Liver (tissue), 9 donors: ENCODE measurements around the gene STAT2. TPM values are rescaled to one million over a fixed set of nuclear protein-coding genes. Genes with fewer than 3 reads are reported as not detected.

Source experiments
- DNase-seq: peaks from one replicate; pipeline ENCODE4 v3.0.0-alpha.2; 2017; ENCODE audit warnings: low spot score
- H3K27ac ChIP-seq, 2 donors: one replicate each; pipeline ENCODE4 v1.7.0; 2013; ENCODE audit warnings: inconsistent platforms in 2 of 2, low read length in 2 of 2, control low read depth in 1 of 2, low read depth in 1 of 2, mild to moderate bottlenecking in 1 of 2
- H3K27me3 ChIP-seq, 4 donors: one replicate each; pipeline versions ENCODE4 v1.6.1 to v1.7.0; 2013; ENCODE audit warnings: low read length in 3 of 4, inconsistent platforms in 1 of 4, mild to moderate bottlenecking in 1 of 4, moderate library complexity in 1 of 4; ENCODE audit not compliant: control insufficient read depth in 4 of 4, insufficient read depth in 4 of 4
- H3K36me3 ChIP-seq, 4 donors: one replicate each; pipeline versions ENCODE4 v1.6.1 to v1.7.0; 2013; ENCODE audit warnings: low read length in 3 of 4, mild to moderate bottlenecking in 3 of 4, low read depth in 1 of 4, moderate library complexity in 1 of 4; ENCODE audit not compliant: control insufficient read depth in 4 of 4, insufficient read depth in 3 of 4
- H3K4me1 ChIP-seq, 4 donors: one replicate each; pipeline versions ENCODE4 v1.6.1 to v1.7.0; 2013; ENCODE audit warnings: low read length in 3 of 4, mild to moderate bottlenecking in 3 of 4, moderate library complexity in 1 of 4; ENCODE audit not compliant: control insufficient read depth in 4 of 4, insufficient read depth in 4 of 4
- H3K4me3 ChIP-seq, 3 donors: one replicate each; pipeline versions ENCODE4 v1.6.1 to v1.7.0; 2013; ENCODE audit warnings: low read length in 3 of 3, control low read depth in 1 of 3, low read depth in 1 of 3, mild to moderate bottlenecking in 1 of 3
- H3K9ac ChIP-seq, 2 donors: one replicate each; pipeline ENCODE4 v1.7.0; 2013; ENCODE audit warnings: low read length in 2 of 2, mild to moderate bottlenecking in 2 of 2, moderate library complexity in 2 of 2, control low read depth in 1 of 2, low read depth in 1 of 2
- H3K9me3 ChIP-seq, 4 donors: one replicate each; pipeline versions ENCODE4 v1.6.1 to v1.7.0; 2013; ENCODE audit warnings: low read length in 3 of 4; ENCODE audit not compliant: control insufficient read depth in 4 of 4
- EGR1 ChIP-seq, 2 donors: IDR thresholded peaks; 2 replicates each; pipeline ENCODE4 v1.6.1; 2016 to 2018; ENCODE audit warnings: antibody characterized with exemption in 2 of 2, low read depth in 2 of 2
- FOXA2 ChIP-seq: IDR thresholded peaks from 2 replicates; pipeline ENCODE4 v1.6.1; 2016; ENCODE audit warnings: antibody characterized with exemption
- NR2F2 ChIP-seq: IDR thresholded peaks from 2 replicates; pipeline ENCODE4 v1.6.1; 2016; ENCODE audit warnings: antibody characterized with exemption
- TAF1 ChIP-seq: conservative IDR thresholded peaks from 2 replicates; pipeline ENCODE4 v1.6.1; 2016; ENCODE audit warnings: antibody characterized with exemption, mild to moderate bottlenecking
- WGBS: extraction: QIAGEN DNeasy Blood & Tissue Kit; methylation state at CpG from one replicate; pipeline ENCODE4 v1.1.7; 2013; 5-methylcytosine and 5-hydroxymethylcytosine counted together
- polyA plus RNA-seq, 2 donors: library from polyadenylated mRNA; stranded (reverse) in 1 of 2; unstranded in 1 of 2; fragments of 200-250 nt in 1 of 2; fragments of >200 nt in 1 of 2; fragmentation: Nextera tagmentation in 1 of 2; extraction: Ambion mirVana in 1 of 2; gene quantifications; one replicate each; pipeline versions ENCODE4 v1.2.1 to v1.2.3, GENCODE V29; 2013 to 2015
- total RNA-seq, 2 donors: library from RNA; depleted of rRNA; stranded (reverse); fragments of >200 nt; gene quantifications; one replicate each; pipeline ENCODE4 v1.2.3, GENCODE V29; 2014
- TF ChIP-seq, protein P1 (sequence below): IDR thresholded peaks from 2 replicates; pipeline ENCODE4 v1.6.1; 2016; ENCODE audit warnings: antibody characterized with exemption, mild to moderate bottlenecking
- TF ChIP-seq, protein P2 (sequence below): fragments of 150-350 bp; IDR thresholded peaks from 2 replicates; pipeline ENCODE4 v1.5.1; 2017; ENCODE audit warnings: improper control_type of control experiment, low read depth, low read length; ENCODE audit not compliant: missing input control
- TF ChIP-seq, protein P3 (sequence below): IDR thresholded peaks from 2 replicates; pipeline ENCODE4 v1.6.1; 2016; ENCODE audit warnings: antibody characterized with exemption
- donor health status: healthy.
- donor health status: healthy.
- donor health status: healthy.
- donor health status: healthy.
- donor health status: healthy.

STAT2 gene
- total and polyA plus RNA-seq, 4 donors = 48.4 to 219 (median 66.6) TPM

DNA sequence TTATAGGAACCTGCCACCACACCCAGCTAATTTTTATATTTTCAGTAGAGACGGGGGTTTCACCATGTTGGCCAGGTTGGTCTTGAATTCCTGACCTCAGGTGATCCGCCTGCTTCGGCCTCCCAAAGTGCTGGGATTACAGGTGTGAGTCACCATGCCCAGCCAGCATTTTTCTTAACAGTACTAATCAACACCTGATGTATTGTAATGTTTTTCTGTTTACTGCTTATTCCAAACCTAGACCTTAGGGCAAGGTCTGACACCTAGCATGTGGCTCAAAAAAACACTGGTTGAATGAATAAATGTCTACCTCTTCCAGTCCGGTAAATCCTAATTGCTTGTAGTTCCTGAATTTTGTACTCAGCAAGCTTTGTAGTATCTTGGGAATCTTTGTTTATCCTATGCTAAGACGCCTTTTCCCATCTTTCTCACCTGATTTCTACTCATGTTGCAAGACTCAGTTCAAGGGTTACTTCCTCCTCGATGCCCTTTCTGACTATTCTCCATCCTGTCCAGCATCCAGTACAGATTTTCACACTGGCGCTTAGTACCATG lies 28.9 kb downstream of the STAT2 start:
- Histone ChIP-seq H3K4me3 (no peak overlapping the region), H3K9me3 (no peaks in the 10 kb centered on the region), H3K27ac (no peak overlapping the region), H3K4me1 (peaks cover 2 to 20% (median 11%) of the 10 kb centered on the region in 4 donors), H3K36me3 (peaks cover 0 to 25% (median 23%) of the 10 kb centered on the region in 4 donors), H3K27me3 (no peaks in the 10 kb centered on the region), H3K9ac (no peak overlapping the region)
- 88% methylated on average over 7 of the region's 7 CpGs for WGBS
- no peak for TF ChIP-seq FOXA2
- TF ChIP-seq, protein P1, sequence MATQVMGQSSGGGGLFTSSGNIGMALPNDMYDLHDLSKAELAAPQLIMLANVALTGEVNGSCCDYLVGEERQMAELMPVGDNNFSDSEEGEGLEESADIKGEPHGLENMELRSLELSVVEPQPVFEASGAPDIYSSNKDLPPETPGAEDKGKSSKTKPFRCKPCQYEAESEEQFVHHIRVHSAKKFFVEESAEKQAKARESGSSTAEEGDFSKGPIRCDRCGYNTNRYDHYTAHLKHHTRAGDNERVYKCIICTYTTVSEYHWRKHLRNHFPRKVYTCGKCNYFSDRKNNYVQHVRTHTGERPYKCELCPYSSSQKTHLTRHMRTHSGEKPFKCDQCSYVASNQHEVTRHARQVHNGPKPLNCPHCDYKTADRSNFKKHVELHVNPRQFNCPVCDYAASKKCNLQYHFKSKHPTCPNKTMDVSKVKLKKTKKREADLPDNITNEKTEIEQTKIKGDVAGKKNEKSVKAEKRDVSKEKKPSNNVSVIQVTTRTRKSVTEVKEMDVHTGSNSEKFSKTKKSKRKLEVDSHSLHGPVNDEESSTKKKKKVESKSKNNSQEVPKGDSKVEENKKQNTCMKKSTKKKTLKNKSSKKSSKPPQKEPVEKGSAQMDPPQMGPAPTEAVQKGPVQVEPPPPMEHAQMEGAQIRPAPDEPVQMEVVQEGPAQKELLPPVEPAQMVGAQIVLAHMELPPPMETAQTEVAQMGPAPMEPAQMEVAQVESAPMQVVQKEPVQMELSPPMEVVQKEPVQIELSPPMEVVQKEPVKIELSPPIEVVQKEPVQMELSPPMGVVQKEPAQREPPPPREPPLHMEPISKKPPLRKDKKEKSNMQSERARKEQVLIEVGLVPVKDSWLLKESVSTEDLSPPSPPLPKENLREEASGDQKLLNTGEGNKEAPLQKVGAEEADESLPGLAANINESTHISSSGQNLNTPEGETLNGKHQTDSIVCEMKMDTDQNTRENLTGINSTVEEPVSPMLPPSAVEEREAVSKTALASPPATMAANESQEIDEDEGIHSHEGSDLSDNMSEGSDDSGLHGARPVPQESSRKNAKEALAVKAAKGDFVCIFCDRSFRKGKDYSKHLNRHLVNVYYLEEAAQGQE = no peak
- no peak for DNase-seq

DNA sequence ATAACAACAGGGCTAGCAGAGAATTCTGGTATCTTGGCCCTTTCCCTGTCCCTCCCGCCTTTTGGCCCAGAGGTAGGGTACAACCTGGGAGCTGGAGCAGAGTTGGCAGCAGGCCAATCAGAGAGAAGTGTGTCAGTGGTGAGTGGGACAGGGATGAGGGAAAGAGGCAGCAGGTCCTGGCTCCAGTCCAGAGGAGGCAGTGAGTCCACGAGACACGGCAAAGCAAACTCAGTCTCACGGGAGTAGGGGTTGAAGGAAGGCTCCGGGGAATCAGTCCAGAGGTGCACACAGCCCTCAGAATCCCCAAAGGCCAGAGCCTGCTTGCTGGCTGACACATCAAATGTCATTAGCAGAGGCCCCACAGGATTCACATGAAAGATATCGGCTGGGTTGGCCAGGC lies 33.4 kb downstream of the STAT2 start:
- H3K36me3 ChIP-seq = peaks cover 0 to 65% (median 62%) of the 10 kb centered on the region in 4 donors
- no peaks in the 10 kb centered on the region for H3K27me3 ChIP-seq
- no peaks in the 10 kb centered on the region for H3K9me3 ChIP-seq
- H3K9ac ChIP-seq = no peak overlapping the region
- WGBS = 77% methylated on average over 6 of the region's 6 CpGs
- peaks cover 0 to 4% (median 2%) of the 10 kb centered on the region in 4 donors for H3K4me1 ChIP-seq
- TF ChIP-seq TAF1 (no peak), NR2F2 (no peak), EGR1 (IDR thresholded peaks at IDR 0.05; ENCODE audit: low read depth in 2 of 2) (no peak)
- TF ChIP-seq, protein P2, sequence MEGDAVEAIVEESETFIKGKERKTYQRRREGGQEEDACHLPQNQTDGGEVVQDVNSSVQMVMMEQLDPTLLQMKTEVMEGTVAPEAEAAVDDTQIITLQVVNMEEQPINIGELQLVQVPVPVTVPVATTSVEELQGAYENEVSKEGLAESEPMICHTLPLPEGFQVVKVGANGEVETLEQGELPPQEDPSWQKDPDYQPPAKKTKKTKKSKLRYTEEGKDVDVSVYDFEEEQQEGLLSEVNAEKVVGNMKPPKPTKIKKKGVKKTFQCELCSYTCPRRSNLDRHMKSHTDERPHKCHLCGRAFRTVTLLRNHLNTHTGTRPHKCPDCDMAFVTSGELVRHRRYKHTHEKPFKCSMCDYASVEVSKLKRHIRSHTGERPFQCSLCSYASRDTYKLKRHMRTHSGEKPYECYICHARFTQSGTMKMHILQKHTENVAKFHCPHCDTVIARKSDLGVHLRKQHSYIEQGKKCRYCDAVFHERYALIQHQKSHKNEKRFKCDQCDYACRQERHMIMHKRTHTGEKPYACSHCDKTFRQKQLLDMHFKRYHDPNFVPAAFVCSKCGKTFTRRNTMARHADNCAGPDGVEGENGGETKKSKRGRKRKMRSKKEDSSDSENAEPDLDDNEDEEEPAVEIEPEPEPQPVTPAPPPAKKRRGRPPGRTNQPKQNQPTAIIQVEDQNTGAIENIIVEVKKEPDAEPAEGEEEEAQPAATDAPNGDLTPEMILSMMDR = no peak
- TF ChIP-seq, protein P3, sequence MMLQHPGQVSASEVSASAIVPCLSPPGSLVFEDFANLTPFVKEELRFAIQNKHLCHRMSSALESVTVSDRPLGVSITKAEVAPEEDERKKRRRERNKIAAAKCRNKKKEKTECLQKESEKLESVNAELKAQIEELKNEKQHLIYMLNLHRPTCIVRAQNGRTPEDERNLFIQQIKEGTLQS = no peak
- TF ChIP-seq, protein P1 = no peak
- no peak overlapping the region for H3K27ac ChIP-seq
- no peak for DNase-seq
- no peak overlapping the region for H3K4me3 ChIP-seq
